ENCODE measurements around the gene PICALM.
"Not testable (repeated sequence)": the region's sequence is repeated elsewhere in the genome, so short reads cannot be mapped to it uniquely, and the experiment has no call there.

The PICALM gene

DNA sequence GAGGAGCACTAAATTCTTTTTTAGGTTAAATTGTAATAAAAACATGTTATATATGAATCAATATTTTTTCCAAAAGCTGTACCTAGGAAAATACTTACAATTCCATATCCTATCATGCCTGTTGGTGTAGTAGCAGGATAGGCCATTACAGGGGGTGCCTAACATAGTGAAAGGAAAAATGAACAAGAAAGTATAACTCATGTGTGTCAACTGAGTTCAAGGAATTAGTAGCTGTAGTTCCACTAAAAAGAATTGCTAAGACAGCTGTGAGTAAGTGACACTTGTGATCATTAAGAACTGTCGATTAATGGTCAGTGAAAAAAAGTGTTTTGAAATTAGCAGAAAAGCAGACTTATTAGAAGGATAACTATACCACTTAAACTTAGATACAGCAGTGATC, 92.4 kb downstream of the PICALM start:
- no peak for DNase-seq

DNA sequence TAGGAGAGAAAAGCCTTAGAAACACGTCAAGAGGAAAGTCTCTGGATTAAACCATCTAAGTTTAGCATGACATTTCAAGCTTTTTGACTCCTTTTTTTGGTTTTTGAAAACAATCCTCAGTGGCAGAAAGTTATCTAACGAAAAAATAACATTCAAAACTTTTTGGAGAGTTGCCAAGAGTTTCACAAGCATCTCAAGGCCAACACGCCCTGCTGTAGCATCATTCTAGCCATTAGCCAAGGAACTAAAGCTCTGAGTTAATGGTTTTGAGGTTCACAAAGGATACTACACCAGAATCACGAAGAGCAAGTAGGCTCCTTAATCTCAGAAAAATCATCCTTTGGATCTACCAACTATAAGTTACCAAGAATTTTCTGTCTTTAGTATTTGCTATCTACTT, 94.8 kb downstream of the PICALM start:
- DNase-seq: no peak

DNA sequence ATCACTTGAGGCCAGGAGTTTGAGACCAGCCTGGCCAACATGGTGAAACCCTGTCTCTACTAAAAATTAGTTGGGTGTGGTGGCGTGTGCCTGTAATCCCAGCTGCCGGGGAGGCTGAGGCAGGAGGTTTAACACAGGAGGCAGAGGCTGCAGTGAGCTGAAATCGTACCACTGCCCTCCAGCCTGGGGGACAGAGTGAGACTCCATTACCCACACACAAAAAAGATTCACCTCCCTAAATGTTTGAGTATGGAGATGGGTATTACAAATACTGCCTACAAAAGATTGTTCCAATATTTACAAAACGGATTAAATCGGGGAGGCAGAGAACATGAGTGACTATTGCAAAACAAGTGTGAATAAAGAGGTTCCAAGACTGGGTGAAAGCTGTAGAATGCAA, 98.3 kb downstream of the PICALM start:
- no peak for DNase-seq

DNA sequence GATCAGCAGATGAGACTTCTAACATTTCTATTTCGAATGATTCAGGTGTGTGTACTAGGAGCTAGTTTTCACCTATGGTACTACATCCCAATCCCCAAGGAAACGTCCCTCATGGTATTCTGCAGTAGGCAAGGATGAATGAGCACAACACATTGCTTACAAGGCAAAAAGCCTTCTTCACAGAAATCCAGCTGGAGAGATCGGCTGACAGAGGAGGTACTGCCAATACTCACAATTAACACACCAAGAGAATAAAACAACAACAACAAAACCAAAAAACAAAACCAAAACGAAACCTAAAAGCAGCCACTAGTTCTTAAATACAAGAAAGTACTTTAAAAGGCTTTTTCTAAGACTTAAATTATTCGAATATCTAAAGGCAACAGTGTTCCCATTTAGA, 101.4 kb downstream of the PICALM start:
- DNase-seq: peak in 4 of 14 donors; percentile 9 to 19 (median 18)

DNA sequence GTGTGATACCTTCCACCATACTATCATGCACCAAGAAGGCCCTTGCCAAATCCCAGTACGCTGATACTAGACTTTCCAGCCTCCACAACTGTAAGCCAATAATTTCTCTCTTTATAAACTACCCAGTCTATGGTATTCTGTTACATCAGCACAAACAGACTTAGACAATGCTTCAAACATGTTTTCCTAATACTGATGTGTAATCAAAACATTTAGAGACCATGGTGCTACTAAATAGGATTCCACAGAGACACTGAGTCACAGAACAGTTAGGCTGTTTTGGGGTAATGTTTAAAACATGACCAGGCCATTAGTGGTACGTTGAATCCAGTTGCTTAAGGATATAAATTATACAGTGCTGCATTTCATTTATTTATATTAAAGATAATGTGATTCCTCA, 103.7 kb downstream of the PICALM start:
- DNase-seq: no peak

DNA sequence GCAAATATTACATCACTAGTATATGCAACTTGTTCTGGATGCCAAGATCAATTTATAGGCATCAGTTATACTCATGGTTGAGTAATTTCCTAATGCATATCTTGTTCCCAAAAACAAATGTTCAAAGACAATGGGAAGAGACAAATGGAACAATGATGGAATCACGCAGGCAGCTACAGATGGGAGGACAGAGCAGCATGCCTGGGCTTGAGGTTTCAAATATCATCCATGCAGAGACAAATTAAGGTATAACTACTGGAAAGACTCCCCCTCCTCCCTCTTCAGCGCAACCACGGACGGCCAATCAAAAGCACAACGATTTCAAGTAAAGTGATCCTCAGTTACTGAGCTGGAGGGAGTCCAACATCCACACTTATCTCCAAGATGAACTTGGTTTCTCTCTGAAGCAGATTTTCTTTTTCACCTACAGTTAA, 106.9 kb downstream of the PICALM start:
- no peak for DNase-seq

DNA sequence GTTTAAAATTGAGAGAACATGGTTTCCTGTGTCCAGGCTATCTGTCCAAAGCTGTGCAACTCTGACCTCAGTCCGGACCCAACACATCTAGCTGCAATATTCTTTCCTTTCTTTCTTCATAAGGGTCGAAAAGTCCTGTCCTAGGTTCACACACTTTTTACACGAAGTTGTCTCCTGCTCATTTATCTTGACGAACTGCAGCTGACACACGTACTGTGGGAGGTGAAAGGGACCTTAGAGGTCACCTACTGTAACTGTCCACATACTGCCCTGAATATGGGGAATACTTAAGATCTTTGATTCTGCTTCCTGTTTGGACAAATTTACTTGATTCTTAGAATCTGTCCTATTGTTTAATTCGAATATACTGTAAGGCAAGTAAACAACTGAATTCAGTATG, 107.8 kb downstream of the PICALM start:
- no peak for DNase-seq

DNA sequence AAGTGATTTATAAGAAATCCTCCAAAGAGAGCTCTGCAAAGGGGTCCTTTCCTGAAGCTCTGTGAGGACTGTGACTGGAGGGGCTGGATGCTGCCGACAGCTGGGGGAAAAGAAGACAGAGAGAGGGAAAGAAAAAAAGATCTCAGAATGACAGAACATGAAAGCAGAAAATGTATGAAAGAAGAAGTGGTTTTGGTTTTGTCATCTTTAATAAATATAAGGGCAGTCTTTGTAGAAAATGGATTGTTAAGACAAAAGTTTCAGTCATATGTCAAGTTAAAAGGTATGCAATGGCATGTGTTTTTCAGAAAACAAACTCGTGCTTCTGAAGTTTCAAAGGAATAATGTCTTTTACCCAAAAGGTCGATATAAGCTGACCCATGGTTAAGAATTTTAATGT, 108.2 kb downstream of the PICALM start:
- no peak for DNase-seq

DNA sequence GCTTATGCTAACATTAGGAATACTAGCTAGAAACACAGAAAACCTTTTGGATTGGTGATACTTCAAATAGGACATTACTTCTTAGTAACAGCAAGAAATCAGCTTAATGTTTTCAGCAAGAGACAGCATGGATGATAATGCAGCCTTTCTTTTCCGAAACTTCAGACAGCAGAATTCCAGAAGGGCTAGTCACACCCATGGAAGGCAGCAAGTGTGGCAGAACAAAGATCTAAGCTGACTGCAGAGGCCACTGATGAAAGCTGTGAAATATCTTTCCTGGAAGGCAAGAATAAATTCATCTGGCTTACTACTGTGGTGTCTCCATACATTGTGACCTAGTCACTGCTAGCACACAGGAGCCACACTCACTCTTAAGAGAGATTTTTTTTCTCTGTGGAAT, 113.4 kb downstream of the PICALM start:
- no peak for DNase-seq

DNA sequence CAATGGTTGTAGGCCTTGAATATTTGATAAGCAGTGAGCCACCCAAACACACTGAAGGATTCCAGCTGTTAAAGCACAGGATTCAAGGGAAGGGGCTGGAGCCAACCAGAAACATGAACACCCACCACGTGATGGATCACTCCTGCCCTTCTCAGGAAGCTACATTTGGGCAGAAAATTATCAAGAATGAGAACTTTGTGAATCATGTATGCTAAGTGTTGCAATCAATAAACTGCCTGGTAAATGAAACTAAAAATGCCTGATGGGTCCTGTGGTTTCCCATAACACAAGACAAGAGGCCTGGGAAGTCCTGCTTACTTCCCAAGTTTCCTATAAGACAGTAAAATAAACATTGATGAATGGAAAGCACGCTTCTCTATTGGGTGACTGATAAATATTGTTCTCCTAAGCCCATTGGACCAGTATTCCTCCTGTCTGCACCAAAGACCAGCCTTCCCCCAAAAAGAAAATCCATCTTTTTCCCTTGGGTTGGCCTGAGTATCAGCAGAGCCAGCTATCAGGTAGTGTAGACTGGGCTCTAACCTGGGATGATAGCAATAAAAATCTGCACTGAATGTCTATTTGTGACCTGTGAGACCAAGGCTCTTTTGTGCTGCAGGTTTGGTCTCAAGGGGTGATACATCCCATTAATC, 115.3 kb downstream of the PICALM start:
- DNase-seq: no peak

DNA sequence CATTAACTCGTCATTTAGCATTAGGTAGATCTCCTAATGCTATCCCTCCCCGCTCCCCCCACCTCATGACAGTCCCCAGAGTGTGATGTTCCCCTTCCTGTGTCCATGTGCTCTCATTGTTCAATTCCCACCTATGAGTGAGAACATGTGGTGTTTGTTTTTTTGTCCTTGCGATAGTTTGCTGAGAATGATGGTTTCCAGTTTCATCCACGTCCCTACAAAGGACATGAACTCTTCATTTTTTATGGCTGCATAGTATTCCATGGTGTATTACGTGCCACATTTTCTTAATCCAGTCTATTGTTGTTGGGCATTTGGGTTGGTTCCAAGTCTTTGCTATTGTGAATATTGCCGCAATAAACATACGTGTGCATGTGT, 116.8 kb downstream of the PICALM start:
- not testable (repeated sequence) for DNase-seq

DNA sequence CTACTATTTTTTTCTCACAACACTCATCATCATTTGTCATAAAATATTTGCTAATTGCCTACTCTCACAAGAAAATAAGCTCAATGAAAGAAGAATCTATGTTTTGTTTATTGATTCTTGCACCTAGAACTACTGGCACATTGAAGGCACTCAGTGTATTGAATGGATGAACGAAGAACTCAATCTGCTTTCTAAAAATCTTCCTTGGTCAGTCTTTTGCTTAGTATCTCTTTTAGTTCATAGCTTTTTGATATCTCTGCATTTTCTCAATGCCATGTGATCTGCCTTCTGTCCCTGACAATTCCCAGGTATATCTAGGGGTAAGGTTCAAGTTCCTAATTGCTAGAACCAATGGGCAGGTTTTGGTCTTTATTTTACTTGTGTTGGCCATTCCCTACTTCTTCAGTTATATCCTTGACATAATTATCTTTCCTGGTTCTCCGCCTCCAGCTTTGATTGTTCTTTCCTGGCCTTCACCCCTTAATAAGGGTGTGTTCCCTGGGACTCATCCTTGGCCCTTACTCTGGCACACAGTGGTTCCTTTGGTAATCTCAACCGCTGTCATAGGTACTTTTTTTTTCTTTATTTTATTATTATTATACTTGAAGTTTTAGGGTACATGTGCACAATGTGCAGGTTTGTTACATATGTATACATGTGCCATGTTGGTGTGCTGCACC, 117.3 kb downstream of the PICALM start:
- no peak for DNase-seq

DNA sequence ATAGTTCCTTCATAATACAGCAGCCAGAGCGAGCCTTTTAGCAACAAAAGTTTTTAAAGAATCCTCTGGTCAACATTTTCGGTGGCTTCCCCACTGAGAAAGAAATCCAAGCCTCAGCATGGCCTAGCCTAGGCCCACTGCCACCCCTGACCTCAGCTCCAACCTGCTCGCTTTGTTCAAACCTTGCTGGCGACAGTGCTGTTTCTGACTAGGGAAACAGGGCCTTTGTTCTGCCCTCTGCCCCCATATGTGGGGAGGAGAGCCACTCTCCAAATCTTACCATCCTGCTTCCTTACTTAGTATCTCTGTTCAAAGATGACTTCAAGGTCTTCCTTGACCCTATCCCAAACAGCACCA, 117.9 kb downstream of the PICALM start:
- no peak for DNase-seq

DNA sequence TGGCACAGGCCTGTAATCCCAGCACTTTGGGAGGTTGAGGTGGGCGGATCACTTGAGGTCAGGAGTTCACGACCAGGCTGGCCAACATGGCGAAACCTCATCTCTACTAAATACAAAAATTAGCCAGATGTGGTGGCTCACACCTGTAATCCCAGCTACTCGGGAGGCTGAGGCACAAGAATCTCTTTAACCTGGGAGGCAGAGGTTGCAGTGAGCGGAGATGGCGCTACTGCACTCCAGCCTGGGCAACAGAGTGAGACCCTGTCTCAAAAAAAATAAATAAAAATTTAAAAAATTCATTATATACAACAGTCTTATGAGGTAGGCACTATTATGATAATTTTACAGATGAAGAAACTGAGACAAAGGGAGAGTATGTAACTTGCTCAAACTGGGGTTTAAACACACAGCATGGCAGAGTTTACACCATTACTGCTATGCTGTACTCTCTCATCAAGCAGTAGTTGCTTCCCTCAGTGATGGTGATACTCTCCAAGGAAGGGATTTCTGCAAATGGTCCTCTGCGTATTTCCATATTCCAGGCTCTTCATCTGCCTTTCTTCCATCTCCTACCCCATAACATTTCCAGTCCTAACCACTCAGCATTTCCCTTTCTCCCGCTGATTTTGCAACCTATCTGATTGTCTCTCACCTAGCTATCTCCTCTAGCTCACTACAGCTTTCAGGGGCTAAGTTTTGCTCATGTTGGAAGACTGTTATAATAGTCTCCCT, 118.4 kb downstream of the PICALM start:
- DNase-seq: no peak

DNA sequence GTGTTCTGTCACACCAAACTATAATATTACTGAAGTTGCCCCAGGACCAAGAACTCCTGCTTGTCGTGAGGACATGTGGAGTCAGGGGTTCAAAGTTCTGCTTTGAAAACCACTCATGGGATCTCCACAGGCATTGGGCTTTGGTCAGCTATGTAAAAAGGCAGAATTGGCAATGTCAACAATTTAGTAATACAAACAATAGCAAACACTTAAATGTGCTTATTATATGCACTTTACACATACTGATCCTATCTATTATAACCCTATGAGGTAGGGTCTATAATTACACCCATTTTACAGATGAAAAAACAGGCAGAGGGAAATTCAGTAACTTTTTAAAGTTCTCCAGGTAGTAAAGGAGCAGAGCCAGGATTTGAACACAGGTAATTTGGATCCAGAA, 119.1 kb downstream of the PICALM start:
- DNase-seq: no peak

DNA sequence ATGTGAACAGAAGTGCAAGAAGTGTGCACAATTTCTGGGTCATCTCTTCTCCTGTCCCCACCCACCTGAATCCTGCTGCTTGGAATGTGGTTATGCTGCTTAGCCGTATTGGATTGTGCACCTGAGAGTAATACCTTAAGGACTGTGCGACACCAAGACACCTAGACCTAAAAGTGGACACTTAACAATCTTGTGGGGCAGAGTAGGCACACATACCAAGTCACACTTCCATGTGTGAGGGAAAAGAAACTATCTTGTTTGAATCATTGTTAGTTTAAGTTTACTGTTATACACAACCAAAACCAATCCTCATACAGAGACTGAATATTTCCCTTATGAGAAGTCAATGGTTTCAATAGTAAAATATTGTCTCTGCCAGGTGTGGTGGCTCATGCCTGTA, 120.0 kb downstream of the PICALM start:
- no peak for DNase-seq

DNA sequence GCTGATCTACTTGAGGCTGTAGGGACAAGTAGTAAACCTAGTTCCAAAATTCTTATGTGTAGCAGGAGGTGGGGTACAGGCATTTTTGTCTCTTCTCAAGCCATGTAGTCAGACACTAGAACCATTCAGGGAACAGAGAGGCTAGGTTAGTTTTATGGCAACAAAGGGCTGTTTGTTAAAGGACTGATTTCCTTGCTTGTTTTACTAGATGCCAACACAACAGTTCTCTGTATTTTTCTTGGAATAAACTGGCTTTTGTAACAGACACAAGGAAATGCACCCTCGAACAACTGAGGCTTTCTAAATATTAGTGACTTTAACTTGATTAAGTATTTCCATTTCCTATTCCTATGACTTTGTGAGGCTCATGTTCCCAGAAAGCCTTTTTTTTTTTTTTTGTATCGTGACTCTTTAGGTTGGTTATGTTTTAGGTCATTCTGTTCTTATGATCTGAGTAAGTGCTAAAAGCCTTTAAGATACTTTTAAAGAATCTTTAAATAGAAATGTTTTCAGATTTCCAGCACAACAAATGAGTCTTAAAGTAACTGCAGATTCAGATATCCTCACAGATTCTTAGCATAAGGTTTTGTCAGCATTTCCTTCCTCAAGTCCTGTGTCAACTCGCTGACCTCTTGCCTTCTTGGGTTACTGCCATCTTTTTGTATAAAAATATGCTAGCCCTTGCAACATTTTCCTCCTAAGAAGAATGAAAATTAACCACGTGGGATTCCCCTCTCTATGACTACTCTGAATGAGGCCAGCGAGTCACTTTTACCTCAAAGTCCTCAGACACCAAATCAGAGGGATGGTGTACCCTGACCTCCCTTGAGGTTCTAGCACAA, 121.2 kb downstream of the PICALM start:
- peak in 3 of 14 donors; percentile 5 to 37 (median 20) for DNase-seq

DNA sequence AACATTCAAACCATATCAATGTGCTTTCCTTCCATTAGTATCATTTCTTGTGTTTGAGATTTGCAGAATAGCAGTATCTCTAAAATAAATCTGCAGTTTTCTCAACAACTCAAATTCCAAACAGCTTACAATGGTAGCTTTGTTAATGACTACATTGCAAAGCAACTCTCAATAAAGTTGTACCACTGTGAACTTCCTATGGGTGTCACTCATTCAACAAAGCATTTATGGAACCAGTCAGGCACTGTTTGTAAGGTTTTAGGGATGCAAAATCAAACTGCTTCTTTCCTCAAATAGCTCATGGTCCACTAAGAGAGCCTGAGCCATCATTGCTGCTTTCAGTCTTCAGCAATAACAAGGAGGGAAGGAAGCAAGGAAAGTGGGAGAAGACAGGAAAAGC, 122.7 kb downstream of the PICALM start:
- DNase-seq: peak in 1 of 14 donors; percentile 18

DNA sequence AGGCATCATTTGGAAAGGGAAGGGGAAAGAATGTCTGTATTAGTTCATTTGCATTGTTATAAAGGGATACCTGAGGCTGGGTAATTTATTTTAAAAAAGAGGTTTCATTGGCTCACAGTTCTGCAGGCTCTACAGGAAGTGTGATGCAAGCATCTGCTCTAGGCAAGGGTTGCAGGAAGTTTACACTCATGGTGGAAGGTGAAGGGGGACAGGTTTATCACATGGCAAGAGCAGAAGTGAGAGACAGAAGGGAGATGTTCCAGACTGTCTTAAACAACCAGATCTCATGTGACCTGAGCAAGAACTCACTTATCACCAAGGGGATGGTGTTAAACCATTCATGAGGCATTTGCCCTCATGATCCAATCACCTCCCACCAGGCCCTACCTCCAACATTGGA, 123.1 kb downstream of the PICALM start:
- no peak for DNase-seq

DNA sequence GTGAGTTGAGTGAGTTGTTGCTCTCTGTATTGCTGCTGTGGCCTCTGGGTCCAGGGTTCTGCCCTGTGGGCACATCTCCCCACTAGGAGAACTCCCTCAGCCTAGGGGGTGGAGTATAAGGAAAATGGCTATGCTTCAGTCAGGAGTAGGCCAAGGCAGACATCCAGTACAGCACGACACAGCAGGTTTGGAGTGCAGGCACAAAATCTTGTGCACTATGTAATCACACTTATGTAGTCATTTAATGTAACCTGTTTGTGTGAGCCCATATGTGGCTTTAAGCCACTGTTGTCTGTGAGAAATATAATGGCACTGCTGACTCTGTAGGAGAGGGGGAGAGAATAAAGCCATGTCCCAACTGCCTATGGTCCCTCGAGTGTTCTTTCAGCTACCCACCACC, 123.6 kb downstream of the PICALM start:
- no peak for DNase-seq

DNA sequence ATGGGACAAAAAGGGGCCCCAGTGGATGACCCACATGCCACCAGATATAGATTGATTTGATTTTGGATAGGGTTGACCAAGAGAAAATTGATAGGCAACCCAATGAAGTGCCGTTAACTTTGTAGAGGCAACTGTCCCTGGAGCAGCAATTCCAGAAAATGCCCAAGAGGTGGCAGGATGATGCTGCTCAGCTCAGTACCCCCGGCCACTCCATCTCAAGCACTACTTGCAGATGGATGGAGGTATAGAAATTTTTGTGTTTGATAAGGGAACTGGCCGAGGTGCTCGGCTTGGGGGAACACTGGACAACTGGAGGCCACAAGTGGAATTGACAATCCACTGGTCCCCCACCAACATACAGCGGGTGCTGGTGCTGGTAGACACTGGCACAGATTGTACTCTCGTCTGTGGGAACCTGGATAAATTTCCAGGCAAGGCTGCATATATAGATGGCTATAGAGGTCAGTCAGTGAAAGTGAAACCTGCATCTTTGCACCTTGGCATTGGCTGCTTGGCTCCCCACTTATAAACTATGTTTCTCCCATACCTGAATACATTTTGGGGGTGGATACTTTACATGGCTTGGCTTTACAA, 127.4 kb downstream of the PICALM start:
- peak in 8 of 14 donors; percentile 8 to 42 (median 22) for DNase-seq

All from C1 segment of cervical spinal cord (tissue), 14 donors.